HuH-7 (cell line): ENCODE measurements around the gene LMBRD2.

Experiments used
- DNase-seq: peaks from one replicate; pipeline ENCODE4 v3.0.0; 2011; ENCODE audit warnings: low spot score

LMBRD2 gene

GRCh38 chr5:36049949-36050348, 101.7 kb downstream of the LMBRD2 start:
- DNase-seq = no peak
